ENCODE results near the gene SPOCK1. TPM values are rescaled to one million over a fixed set of nuclear protein-coding genes. Genes with fewer than 3 reads are reported as not detected.

SPOCK1 gene
- polyA plus RNA-seq, 1 experiment: 304 TPM

GRCh38 chr5:137335493-137335892 lies 163.6 kb downstream of the SPOCK1 start:
- ChIA-PET POLR2A (no interaction called here), CTCF (interaction anchor here (1.2 to 2.0 kb wide), 3 partner anchors 9 to 193 kb away, joined by 3 to 7 read pairs (median 4); partner anchors contain the start of gene SPOCK1)
- DNase-seq (ENCODE audit: low read depth): no peak
- Histone ChIP-seq H3K27me3 (ENCODE audit: control insufficient read depth, insufficient read depth, low read length) (no peaks in the 10 kb centered on the region), H3K4me3 (ENCODE audit: low read depth, low read length) (no peak overlapping the region), H3K36me3 (ENCODE audit: control insufficient read depth, insufficient read depth, low read length) (no peaks in the 10 kb centered on the region)
- no peak for TF ChIP-seq CTCF (IDR thresholded peaks at IDR 0.05; ENCODE audit: insufficient read depth, low read depth, low read length)

- CTCF ChIA-PET: no interaction called here
- no peak for TF ChIP-seq CTCF (IDR thresholded peaks at IDR 0.05; ENCODE audit: insufficient read depth, low read depth, low read length)
- Histone ChIP-seq H3K36me3 (ENCODE audit: control insufficient read depth, insufficient read depth, low read length) (no peaks in the 10 kb centered on the region), H3K4me3 (ENCODE audit: low read depth, low read length) (no peak overlapping the region), H3K27me3 (ENCODE audit: control insufficient read depth, insufficient read depth, low read length) (no peaks in the 10 kb centered on the region)
- POLR2A ChIA-PET: no interaction called here
- DNase-seq (ENCODE audit: low read depth): no peak
These were observed 165.2 kb downstream of the SPOCK1 start for GRCh38 chr5:137333928-137334327.

GRCh38 chr5:137333475-137333874 lies 165.7 kb downstream of the SPOCK1 start:
- H3K36me3 ChIP-seq (ENCODE audit: control insufficient read depth, insufficient read depth, low read length): no peaks in the 10 kb centered on the region
- no peaks in the 10 kb centered on the region for H3K27me3 ChIP-seq (ENCODE audit: control insufficient read depth, insufficient read depth, low read length)
- H3K4me3 ChIP-seq (ENCODE audit: low read depth, low read length): no peak overlapping the region
- POLR2A ChIA-PET: no interaction called here
- CTCF ChIA-PET: interaction anchor here (0.6 to 4.4 kb wide), 2 partner anchors 13 to 183 kb away, joined by 3 to 26 read pairs; no protein-coding TSS in a partner anchor
- no peak for TF ChIP-seq CTCF (IDR thresholded peaks at IDR 0.05; ENCODE audit: insufficient read depth, low read depth, low read length)
- DNase-seq (ENCODE audit: low read depth): no peak

- no peaks in the 10 kb centered on the region for H3K27me3 ChIP-seq (ENCODE audit: control insufficient read depth, insufficient read depth, low read length)
- no peaks in the 10 kb centered on the region for H3K36me3 ChIP-seq (ENCODE audit: control insufficient read depth, insufficient read depth, low read length)
- POLR2A ChIA-PET: no interaction called here
- CTCF ChIA-PET: interaction anchor here (0.6 to 4.4 kb wide), 3 partner anchors 12 to 190 kb away, joined by 4 to 26 read pairs (median 5); no protein-coding TSS in a partner anchor
- H3K4me3 ChIP-seq (ENCODE audit: low read depth, low read length): no peak overlapping the region
- TF ChIP-seq CTCF (IDR thresholded peaks at IDR 0.05; ENCODE audit: insufficient read depth, low read depth, low read length): no peak
- DNase-seq (ENCODE audit: low read depth): no peak
These were observed 166.8 kb downstream of the SPOCK1 start for GRCh38 chr5:137332296-137332695.

GRCh38 chr5:137329586-137330296 lies 169.4 kb downstream of the SPOCK1 start:
- no peak for TF ChIP-seq CTCF (IDR thresholded peaks at IDR 0.05; ENCODE audit: insufficient read depth, low read depth, low read length)
- H3K36me3 ChIP-seq (ENCODE audit: control insufficient read depth, insufficient read depth, low read length): no peaks in the 10 kb centered on the region
- ChIA-PET POLR2A (no interaction called here), CTCF (interaction anchor here (0.6 to 4.4 kb wide), 7 partner anchors 9 to 169 kb away, joined by 3 to 26 read pairs (median 3); partner anchors contain the start of gene SPOCK1)
- no peak overlapping the region for H3K4me3 ChIP-seq (ENCODE audit: low read depth, low read length)
- no peaks in the 10 kb centered on the region for H3K27me3 ChIP-seq (ENCODE audit: control insufficient read depth, insufficient read depth, low read length)
- no peak for DNase-seq (ENCODE audit: low read depth)
